UCSD-AML1 (cell line): Measurements from ENCODE around the gene PLXDC2.

Source experiments
- DNase-seq: peaks from one replicate; lab custom pipeline; 2025; ENCODE audit not compliant: unreplicated experiment; lab: John Stamatoyannopoulos, UW

Gene PLXDC2

DNA sequence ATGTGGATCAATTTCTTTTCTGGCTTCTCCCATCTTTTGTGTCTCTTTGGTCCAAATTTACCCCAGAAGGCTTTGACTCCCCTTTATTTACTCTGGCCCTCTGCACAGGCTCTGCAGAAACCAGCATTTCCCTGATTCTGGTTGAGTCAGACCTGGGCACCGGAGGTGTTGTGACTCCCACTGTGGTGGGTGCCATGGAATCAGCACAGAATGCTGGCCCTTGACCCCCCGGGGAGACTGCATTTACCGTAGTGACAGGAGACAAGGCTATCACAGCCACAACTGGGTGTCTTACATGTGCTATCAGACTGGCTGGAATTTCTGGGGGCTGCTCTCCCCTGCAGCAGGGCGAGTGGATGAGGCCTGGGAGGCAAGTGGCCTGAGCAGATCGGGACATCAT lies 37.6 kb downstream of the PLXDC2 start:
- DNase-seq = no peak

DNA sequence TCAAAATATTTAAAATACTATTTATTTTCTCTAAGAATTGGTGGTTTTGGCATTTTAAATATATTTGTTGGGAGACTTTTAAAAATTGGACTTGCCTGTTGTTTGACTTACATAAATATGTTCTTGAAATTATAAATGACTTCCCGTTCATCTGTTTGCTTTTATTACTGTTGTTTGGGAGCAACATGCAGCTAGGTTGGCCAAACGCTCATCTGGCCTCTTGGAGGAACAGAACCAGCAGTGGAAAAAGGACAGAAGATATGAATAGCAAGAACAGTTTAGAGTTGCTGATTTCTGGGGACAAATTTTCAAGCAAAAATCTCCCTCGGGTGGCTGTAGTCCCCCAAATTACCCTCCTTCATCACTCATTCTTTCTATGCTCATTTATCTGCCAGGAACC lies 41.6 kb downstream of the PLXDC2 start:
- no peak for DNase-seq

DNA sequence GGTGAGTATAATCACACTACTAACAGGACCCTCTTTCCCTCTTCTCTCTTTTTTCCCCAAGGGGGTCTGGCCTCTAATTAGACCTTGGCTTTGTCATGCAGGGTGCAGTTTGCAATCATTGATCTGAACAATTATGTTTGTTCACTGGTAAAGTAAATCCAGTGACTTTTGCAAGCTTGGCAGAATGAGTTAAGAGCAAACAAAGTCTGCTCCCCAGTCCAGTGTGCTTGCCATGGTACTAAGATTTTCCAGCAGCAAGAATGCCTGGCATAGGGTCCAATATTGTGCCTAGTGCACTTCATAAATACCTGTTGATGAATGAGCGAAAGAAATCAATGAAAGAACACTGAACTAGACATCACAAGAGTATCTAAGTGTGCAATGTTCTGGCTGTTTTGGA lies 43.9 kb downstream of the PLXDC2 start:
- DNase-seq = no peak

DNA sequence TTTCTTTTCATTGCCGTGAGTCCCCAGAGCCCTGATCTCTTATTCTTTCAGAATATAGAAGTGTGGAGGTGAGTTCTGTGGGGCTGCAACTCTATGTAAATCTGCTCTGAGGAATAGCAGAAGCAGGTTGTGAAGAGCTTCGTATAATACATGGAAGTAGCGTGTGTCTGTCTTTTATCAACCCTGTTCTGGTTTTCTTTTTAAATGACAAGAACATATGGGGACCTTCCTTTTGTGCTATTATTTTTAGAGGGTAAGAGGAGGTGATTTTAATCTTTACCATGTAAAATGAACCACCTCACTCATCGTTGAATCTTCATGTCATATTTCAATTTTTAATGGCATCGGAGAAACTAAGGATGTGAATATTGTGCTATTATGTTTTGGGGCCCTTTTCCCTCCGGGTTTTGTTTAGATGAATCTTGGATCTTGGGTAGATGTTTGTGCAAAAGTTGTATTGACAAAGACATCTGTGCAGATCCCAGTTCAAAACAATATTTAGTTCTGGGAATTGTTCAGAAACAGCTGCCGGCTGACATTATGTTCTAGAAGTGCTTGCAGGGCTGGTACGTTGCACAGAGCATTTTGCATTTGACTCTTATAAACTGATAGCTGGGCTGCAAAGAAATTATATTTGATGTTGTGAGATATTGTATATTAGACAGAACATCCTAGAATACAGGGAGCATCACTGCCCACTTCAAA lies 46.7 kb downstream of the PLXDC2 start:
- no peak for DNase-seq

DNA sequence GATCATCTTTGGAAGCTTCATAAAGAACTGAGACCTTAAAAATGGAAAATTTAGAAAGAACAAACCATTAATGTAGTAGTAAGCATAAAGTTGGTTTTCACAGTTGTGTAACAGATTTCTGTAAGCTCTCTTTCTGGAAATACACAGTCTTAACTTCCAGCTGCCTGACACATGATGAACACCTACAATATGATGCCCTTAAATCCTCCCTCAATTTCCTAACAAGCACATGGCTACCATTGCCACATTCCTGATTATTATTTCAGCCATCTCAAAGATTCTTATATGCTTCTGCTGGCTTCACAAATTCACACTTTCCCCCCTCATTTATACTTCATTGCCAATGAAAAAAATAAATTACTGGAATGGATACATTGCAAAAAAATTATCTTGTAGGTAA lies 49.4 kb downstream of the PLXDC2 start:
- DNase-seq = no peak

DNA sequence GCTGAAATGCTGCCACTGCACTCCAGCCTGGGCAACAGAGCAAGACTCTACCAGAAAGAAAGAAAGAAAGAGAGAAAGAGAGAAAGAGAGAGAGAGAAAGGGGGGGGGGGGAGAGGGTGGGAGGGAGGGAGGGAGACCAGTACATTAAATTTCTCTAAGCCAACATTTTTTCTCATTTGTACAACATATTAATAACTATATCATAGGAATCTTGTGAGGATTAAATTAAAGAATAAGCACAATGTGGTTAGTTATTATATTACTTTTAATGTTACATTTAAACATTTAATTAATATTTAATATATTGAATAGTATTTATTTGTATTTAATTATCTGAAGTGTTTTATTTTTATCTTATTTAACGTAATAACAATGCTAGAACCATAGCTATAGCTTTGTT lies 53.1 kb downstream of the PLXDC2 start:
- DNase-seq = no peak

DNA sequence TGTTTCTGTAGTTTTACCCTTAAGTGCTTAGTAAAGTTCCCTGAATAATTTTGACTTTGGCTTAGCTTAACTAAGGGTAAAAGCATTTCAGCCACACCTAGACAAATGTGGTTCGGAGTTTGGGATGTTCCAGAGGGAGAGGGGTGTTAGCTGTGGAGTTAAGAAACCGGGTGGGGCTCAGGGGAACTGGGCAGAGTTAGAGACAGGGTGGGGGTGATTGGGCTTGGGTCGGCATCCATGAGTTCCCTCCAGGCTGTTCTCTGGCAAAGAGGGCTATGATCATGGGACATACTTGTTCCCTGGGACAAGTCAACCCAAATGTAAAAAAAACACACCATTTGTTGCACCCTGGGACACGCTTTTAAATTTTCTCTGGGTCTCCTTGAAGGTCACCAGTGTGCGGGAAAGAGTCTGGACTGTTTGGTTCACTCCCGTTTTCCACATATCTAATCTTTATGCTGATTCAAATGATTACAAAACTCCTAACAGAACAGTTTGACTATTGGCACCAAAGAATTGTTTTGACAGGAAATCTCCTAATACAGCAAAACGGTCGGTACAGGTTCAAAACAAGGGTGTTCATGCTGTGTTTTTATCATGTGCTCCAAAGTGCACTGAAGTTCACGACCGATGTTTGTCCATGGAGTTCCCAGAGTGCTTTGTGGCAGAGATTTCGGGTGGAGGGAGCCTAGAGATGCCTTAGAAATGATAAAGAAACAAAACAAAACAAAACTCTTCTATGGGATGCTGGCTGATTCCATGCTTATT lies 56.5 kb downstream of the PLXDC2 start:
- DNase-seq = no peak

DNA sequence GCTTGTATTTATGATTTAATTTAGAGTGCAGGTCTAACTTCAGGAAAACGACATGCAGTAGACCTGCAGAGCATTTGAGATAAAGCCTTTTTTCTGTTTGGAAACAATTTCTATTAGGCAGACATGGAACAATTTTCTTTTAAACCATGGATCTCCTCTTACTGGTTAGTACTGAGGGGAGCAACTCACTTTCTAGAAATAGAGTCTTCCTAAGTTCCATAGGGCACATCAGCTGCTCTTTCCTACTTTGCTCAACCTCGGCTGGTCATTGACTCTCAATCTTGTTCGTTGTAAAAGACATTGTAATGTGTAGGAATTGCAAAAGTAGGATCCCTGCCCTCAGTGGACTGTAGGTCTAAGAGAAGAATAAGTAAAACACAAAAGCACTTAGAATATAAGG lies 58.0 kb downstream of the PLXDC2 start:
- no peak for DNase-seq

DNA sequence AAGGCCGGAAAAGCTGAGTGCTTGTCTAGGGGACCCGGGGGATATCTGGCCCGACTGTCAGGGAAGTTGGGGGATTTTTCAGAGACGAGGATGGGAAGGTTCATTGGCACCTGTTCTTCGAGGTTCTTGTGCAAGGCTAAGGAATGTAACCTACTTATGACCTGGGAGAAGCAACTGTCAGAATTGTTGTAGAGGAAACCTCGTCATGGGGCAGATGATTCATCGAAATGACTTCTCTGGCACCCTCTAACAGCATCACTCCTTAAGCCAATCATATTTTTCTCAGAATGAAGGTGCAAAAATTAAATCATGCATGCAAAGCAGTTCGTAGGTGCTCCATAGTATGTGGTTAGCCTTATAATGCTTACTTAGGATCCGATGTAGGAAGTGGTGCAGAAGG lies 58.6 kb downstream of the PLXDC2 start:
- no peak for DNase-seq

DNA sequence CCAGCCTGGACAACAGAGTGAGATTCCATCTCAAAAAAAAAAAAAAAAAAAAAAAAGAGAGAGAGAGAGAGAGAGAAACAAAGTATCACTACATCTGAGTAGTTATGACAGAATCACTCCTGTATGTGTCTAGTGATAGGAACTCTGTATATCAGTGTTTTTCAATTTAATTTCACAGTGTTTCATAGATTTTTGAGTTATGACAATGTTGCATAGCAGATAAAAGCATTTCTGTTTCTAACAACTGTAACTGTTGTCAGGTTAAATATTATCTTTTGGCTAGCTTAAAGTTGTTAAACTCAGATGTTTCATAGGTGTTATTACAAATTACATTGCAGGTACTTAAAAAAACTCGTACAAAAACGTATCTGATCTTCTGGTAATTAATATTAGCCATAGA lies 60.3 kb downstream of the PLXDC2 start:
- no peak for DNase-seq

DNA sequence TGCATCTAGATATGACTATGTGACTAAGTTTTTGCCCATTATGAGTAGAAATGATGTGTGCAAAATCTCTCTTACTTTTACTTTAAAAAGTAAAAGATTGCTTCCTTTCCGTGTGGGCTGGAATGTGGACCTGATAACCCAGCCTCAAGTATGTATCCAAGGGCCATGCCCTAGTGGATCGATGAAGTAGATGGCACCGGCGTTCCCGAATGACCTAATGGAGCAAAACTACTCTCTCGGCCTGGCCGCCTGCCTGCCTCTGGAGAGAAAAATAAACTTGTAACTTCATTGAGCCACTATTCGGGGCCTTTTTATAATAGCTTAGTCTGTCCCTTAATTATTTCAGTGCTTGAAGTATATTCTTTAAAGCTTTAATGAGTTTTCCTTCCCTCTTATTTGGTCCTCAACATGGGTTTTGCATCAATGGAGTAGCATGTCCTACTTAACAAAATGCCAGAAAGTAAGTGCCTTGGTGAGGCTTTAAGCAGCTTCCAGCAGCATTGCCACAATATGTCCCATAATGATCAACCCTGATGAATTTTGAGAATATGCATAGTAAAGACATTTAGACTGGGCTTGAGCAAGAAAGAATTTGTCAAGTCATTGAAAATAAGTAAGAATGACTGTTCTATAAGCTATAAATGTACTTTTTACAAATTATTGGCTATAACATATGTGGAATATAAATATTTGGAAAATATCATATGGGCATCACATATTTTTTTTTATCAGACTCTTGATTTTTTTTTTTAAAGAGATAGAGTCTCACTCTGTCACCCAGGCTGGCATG lies 61.4 kb downstream of the PLXDC2 start:
- DNase-seq = no peak

DNA sequence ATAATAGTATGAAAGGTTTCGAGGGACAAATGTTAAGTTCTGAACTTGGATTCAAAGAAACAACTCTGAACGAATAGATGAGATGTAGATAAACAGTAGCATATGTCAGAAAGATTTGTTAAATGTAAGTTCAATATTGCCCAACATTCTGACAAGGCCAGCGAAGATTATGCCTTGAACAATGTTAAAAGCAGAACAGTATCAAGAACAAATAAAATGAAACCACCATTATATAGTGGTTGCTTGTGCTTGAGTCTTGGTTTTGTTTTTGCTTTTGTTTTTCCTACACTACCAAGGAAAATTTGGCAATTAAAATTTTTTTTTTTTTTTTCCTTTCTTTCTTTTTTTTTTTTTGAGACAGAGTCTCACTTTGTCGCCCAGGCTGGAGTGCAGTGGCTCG lies 66.4 kb downstream of the PLXDC2 start:
- DNase-seq = no peak

DNA sequence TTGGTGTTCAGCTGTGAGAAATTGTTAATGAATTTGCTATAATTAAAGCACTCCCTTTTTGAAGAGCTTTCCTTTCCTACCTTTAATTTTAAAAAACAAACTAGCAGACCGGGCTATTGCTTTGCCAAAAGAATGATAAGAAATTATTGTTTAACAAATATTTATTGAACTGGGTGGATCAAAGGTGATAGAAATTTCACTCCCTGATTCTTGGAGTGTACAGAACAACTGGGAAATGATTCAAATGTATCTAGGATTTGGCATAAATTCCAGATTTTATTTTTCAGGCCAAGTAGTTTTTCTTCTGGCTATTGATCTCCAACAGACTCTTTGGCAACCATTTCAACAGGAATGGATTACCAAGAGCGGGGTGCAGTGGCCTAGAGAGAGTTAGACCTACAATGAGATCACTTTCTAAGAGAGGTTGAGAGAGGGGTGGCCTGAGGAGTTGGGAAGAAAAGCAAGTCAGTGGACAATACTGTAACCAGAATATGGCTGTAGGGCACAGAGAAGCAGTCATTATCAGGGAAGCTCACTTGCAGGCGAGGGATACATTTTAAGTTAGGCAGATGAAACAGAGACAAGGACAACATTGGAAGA lies 71.9 kb downstream of the PLXDC2 start:
- no peak for DNase-seq

DNA sequence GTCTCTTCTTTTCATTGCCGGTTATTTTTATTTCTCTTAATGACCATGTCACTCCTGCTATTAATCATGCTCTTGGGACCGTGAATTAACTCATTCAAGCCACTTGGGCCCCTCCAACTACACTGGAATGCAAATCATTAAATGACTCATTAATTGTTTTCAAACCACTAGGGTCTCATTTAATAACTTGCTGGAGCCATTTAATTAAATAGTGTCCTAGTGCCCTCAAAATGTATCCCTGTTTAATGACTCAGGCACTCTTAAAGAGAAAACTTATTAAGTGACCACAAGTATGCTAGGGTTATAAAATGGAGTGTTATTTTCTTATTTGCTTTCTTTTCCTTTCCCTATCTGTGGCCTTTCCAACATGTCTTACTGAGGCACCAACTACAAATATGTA lies 73.0 kb downstream of the PLXDC2 start:
- no peak for DNase-seq

DNA sequence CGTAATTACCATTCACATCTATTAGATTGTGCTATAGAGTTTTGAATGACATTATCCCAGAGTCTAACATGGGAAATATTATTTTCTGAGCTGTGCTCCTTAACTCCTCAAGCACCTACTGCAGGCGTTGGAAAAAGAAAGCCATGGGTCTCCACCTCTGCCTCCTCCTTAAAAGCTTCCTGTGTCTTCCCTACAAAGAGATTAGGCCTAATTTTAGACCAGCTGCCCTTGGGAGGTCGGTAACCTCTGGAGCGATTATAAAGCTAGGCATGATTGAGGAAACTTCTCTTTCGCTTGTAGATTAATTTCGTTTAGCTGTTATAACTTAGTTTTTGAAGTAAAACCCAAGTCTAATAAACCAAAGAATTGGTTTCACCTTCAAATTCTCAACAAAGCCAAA lies 75.2 kb downstream of the PLXDC2 start:
- DNase-seq = no peak

DNA sequence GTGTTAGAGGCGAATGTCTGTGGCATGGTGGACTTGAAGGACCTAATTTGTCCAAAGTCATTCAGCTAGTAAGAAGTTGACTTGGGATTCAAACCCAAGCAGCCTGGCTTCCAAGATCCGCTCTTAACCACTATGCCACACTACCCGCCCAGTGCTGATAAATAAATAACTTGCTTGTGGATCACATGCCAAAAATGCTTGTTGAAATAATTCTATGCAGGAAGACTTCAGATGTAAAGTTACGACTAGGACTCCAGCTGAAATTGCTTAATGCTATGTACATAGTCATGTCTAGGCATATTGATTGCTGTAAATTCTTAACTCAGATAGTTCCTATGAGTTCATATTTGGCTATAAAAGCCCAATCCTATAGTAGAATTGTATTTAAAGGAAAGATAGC lies 76.0 kb downstream of the PLXDC2 start:
- DNase-seq = no peak

DNA sequence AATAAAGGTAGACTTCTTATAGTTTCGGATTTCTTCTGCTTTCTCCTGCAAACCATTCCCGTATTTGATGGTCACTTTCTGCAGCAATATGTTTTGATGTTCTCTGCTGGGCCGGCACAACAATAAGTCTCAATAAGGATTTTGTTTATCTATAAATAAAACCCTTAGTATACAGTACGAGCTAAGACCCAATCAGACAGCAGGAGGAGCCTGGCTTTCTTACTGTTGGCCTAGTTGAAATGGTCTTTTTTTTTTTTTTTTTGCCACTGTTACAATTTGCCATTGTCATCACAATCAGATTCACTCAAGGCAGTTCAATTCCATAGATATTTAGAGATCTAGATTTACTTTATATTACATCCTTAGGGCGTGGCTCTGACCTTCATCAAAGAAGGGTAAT lies 76.4 kb downstream of the PLXDC2 start:
- no peak for DNase-seq

DNA sequence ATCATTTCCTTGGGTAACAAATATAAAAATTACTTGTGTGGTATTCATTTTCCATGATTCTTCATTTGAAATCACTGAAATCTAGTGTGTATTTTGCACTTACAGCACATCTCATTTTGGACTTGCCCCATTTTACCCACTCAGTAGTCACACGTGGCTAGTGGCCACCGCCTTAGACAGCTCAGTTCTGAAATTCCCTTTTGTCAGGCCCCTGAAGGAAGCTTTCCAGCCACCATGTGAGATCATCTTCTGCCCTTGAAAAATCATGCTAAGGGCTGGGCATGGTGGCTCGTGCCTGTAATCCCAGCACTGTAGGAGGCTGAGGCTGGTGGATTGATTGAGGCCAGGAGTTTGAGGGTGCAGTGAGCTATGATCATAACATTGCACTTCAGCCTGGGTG lies 79.3 kb downstream of the PLXDC2 start:
- DNase-seq = no peak

DNA sequence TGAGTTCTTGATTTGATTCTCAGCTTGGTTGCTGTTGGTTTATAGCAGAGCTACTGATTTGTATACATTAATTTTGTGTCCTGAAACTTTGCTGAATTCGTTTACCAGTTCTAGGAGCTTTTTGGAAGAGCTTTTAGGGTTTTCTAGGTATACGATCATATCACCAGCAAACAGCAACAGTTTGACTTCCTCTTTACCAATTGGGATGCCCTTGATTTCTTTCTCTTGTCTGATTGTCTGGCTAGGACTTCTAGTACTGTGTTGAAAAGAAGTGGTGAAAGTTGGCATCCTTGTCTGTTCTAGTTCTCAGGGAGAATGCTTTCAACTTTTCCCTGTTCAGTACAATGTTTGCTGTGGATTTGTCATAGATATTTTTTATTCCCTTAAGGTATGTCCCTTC lies 86.2 kb downstream of the PLXDC2 start:
- no peak for DNase-seq

DNA sequence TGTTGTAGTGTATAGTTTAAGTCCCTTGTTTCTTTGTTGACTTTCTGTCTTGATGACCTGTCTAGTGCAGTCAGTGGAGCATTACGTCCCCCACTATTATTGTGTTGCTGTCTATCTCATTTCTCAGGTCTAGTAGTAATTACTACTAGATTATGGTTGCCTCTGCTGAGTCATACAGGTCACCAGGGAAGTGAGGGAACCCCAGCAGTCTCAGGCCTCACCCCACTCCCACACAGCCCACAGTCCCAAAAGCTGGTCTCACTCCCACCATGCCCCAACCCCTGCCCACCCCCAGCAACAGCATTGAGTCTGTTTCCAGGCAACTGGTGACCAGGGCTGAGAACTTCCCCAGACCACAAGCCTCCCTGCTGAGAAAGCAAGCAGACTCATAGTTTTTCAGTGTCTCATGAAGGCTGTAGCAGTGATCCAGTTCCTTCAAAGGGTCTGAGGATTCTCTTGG lies 88.0 kb downstream of the PLXDC2 start:
- DNase-seq = no peak

DNA sequence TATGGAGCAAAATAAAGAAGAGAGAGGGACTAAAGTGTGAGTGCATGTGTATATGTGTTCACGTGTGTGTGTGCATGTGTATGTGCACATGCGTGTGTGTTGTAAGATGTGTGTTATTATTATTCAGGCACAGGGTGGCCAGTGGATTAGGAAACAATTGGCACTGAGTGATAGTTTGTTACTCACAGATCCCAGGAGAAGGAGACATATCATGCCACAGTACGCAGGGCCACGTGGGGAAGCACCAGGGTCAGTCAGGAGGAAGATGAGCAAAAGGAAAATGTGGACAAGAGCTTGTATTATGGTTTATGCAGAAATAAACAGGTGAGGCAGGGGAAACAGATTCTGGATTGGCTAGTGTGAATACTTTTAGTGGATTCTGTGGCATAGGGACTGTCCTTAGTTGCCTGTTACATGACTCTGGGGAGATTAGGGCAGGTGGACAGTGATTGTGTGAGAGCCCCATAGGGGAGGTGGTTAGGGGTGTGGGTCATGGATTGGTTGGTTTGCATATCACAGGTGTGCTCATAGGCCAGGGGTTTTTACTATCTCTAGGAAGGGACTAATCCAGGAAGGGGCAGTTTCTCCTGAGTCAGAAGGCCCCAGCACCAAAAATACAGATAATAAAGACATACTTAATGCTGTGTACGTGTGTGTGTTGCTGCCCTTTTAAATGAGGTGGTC lies 90.0 kb downstream of the PLXDC2 start:
- no peak for DNase-seq
